Stimulated activated CD8-positive, alpha-beta memory T cell treated with anti-CD3 and anti-CD28 coated beads, Interleukin-15, amount 100 ng/mL, for 1 hour (primary cell): ENCODE results near the gene ADAMTSL1.
A peak's percentile ranks its signal among the peaks of the same experiment; 100 is the strongest.

Source experiments
- DNase-seq: peaks from one replicate; pipeline ENCODE4 v3.0.0-alpha.2; 2020; ENCODE audit warnings: low read depth

Gene ADAMTSL1, protein sequence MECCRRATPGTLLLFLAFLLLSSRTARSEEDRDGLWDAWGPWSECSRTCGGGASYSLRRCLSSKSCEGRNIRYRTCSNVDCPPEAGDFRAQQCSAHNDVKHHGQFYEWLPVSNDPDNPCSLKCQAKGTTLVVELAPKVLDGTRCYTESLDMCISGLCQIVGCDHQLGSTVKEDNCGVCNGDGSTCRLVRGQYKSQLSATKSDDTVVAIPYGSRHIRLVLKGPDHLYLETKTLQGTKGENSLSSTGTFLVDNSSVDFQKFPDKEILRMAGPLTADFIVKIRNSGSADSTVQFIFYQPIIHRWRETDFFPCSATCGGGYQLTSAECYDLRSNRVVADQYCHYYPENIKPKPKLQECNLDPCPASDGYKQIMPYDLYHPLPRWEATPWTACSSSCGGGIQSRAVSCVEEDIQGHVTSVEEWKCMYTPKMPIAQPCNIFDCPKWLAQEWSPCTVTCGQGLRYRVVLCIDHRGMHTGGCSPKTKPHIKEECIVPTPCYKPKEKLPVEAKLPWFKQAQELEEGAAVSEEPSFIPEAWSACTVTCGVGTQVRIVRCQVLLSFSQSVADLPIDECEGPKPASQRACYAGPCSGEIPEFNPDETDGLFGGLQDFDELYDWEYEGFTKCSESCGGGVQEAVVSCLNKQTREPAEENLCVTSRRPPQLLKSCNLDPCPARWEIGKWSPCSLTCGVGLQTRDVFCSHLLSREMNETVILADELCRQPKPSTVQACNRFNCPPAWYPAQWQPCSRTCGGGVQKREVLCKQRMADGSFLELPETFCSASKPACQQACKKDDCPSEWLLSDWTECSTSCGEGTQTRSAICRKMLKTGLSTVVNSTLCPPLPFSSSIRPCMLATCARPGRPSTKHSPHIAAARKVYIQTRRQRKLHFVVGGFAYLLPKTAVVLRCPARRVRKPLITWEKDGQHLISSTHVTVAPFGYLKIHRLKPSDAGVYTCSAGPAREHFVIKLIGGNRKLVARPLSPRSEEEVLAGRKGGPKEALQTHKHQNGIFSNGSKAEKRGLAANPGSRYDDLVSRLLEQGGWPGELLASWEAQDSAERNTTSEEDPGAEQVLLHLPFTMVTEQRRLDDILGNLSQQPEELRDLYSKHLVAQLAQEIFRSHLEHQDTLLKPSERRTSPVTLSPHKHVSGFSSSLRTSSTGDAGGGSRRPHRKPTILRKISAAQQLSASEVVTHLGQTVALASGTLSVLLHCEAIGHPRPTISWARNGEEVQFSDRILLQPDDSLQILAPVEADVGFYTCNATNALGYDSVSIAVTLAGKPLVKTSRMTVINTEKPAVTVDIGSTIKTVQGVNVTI (N-terminal part only)

DNA sequence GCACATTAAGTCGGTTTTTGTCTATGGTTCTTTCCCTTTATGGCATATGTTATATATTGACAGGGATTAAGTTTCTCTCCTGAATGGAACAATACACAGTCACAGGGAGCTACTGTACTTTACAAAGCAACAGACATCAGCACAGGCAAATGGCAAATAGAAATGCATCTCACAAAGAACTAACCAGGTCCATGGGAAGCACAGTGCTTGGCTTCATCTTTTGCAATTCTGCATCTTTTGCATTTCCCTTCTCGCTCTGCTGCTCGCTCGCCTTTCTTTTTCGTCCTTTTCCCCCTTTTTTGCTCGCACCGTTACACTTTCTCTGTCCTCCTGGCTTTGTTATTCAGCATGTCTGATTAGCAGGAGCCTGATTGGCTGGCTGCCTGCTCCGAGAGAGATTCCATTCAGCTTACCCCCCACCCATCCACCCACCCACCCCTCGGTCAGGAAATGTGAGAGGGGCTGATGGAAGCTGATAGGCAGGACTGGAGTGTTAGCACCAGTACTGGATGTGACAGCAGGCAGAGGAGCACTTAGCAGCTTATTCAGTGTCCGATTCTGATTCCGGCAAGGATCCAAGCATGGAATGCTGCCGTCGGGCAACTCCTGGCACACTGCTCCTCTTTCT, at the start of gene ADAMTSL1:
Gene ADAMTSL1 (plus strand): TSS at position 502 of the 628 bp plus-strand sequence. CDS start 80 bp downstream, at position 582.
- no peak for DNase-seq

DNA sequence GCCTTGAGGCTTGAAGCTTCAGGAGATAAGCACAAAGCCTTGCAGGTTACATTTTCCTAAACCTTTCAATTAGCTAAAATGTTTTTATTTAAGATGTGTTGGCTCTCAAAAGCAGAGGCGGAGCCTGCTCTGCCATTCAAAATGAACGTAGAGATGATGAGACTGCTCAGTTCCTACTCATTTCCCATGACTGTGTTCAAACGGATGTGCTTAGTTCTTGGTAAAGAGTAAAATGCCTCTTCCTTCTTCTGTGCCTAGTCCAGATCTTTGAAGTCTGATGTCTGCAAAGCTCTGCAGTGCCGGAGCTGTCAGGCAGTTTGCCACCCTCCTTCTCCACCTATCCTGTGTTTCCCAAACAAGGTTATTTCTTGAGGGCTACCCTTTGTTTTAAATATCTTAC, 46.3 kb upstream of the ADAMTSL1 start:
- no peak for DNase-seq

DNA sequence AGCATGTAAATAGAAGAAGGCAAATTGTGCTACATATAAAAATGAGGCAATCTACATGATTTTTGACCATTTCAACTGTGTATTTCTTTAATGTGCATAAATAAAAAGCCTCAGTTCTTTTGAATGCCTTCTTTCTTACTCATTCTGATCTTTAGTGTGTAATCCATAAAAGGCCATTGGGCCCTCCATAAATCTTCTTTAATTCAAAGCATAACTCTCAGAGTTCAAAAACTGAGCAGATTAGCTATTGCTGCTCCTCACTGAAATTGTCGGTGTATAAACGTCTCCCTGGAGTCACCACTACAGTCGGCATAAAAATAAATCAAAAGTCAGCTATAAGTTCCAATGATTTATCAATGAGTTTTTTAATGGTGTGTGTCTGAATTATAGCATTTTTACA, 45.3 kb upstream of the ADAMTSL1 start:
- no peak for DNase-seq

DNA sequence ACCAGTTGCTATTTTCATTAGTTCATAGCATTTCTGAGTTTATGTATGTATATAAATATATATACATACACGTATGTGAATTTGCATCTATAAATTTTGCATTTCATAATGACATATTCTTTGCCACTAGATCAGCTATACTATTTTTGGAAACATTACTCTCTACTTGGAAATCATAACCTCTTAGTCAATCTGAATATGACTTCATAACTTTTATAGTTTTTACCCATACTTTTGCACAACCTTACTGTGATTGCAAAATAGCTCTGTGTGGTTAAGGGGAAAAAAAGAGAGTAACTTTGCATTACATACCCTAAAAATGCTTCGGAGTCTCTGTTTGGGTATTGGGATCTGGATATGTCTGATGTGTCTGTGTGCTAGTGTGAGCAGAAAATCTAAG, 44.9 kb upstream of the ADAMTSL1 start:
- no peak for DNase-seq

DNA sequence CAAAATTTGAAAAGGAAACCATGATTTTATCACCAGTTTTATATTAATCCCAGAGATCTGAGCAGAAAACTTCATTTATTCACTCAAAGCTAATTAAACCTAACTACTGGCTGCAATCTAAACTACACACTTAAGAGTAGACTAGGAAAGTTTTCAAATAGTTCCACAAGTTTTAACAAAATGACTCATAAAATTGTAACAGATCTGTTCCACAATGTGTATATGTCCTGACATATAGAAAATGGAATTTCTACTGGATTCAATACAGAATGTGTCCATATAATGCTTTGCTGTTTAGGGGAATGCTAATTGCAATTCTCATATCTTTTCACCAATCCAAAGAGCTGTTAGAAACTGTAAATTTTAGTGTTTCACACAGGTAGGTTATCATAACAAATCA, 40.3 kb upstream of the ADAMTSL1 start:
- DNase-seq: no peak

DNA sequence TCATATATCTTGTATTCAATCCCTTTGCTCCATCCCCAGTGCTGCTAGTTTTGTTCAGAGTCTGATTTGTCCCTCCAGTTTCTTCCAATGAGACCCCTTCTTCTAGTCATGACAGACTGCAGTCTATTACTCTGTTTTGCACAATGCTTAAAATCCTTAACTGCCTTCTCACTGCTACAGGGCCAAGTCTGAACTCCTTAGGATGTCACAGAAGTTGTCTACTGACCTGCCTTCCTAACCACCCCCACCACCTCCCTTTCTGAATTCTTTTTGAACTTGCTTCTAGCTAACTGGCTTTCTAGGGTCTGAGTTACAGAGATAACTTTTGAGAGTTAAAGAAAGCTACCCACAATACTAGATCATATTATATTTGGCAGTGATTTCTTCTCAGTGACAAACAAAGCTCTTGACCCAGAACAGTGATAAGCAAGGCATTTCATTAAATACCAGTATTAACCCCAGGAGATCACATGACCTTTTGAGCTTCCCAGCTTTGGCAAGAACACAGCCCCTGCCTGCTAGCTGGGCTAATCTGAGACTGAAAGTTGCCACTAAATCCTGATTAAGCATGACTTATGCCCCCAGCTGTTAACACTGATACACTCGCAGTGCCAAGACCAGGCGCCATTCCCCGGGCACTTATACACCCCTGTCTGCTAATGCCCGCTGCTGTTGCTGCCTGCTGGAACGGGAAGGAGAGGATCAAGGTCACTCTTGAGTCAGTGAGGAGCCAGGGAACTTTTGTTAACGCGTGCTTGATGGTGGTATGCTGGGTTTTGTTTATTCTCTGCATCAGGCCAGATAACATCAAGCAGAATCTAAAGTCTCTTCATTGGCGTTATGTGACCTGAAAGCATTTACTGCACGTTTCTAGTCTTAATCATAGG, 36.4 kb upstream of the ADAMTSL1 start:
- DNase-seq: no peak

DNA sequence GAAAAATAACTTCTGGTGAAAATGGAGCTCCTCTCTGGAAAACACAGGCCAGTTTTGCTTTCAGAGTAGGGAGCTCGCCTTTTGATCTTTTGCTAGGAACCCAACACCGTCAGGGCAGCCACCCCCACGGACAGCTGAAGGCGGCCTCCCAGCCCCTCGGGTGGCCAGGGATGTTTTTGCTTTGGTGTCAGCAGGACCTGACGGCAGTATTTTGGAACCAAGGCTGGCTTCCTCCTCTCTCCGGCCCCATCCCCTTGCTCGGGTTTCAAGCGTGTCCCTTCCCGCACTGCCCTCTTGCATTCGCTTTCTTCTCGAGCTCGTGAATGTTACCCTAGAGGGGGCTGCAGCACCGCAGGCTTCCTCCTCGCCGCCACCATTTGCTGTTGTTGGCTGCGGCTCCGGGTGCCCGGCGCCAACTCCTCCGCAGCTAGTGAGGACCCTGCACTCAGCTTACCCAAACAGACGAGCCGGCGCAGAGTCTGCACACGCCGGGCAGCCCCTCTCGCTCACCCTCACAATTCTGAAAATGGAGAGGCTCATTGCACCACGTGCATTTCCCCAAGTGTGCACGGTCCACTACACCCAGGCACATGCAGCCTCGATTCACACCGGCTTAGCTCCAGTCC, 35.5 kb upstream of the ADAMTSL1 start:
- DNase-seq: no peak

DNA sequence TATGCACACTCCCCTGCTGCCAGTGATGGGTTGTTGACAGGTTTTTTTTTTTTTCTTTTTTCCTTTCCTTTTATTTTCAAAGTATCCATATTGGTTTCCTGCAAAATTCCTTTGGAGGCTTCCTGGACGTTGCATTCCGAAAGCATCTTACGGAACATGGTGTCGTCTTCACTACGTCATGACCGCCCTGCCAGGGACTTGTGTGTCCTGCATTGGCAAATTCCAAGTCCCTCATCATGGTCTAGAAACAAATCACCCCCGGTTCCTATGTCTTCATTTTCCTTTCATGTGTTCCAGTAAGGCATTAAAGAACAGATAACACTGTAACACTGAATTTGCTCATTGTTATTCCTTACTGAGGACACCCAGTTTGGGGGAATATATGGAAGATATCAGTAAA, 35.0 kb upstream of the ADAMTSL1 start:
- no peak for DNase-seq

DNA sequence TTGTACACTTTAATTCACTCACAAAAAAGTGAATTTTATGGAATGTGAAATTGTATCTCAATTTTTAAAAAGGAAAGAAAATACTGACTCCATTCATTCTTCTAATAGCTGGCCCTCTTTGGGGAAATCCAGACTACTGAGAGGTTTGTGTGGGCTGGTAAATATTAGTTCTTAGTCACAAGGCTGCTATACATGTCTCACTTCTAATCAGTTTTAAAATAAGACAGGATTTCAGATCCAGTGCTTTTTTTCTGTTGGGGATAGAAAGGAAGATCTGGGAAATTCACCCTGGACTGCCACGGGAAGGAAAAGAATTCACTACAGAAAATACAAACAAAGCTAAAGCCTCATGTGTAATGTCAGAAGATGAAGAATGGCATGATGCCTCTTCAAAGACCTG, 32.7 kb upstream of the ADAMTSL1 start:
- DNase-seq: no peak

DNA sequence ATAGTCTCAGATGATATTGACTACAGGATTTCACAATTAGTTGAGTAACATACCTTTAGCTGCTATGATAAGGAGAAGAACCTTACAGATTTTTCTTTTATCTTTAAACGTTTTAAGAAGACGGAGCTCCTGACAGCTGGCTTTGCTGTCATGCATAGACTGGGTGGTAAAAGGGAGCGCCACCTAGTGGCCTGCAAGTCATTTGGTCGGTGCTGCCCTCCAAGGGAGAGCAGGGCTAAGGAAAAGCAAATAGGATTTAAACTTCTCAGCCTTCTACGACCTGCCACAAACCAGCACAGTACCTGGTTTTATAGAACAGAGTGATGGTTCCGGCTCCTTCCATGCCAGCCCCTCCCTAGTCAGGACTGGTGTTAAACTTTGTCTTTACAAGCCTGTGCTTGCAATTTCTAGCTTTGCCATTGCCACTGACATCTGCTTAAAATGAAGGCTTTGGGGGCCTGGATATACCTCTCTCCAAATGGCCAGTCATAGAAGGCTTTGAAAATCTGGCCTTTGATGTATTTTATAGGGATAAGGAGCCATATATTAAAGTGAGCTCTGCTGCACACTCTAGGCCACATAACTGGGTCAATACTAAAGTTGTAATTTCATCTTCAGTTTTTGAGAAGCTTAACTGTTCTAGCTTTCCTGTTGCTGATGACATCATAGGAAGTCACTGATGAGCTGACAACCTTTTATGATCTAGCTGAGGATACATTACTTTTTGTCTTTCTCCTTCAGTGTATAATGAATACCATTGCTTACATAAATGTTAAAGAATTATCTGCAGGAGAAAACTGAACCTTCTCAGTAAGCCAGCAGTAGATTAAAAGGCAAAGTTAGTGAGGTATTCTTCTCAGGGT, 31.1 kb upstream of the ADAMTSL1 start:
- peak; percentile 8 for DNase-seq

DNA sequence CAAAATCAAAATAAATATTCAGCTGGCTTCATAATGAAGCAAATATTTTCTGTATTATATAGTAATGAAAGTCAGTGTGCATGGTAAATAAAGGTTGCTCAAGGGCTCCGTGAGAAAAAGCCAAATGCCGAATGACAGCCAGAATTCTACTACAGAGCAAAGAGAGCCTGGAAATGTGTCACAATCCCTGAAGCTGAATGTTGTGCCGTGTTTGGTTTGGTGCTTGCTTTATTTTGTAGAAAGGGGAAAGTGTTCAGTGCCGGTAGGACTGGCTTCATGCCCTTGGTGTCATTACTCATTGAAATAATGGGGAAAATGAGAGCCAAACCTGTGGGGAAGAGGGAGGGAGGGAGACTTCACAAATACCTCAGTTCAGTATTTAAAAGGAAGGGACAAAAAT, 26.8 kb upstream of the ADAMTSL1 start:
- no peak for DNase-seq

DNA sequence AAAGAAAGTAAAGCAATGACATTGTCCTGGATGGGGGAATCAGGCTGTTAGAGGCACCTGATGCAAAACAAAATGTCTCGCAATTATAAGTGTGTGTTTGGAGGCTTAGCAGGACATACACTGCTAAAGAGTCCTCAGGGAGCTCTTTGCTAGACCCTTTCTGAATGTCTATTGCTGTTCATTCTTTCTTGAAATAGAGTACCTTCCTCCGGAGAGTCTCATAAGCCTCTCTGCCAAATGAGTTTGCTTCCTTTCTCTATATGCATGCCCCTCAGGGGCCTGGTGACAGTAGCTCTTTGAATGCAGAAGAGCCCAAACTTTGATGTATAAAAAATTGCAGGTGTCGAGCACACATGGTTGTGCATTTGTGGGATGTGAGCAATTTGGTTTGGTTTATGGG, 26.4 kb upstream of the ADAMTSL1 start:
- DNase-seq: no peak

DNA sequence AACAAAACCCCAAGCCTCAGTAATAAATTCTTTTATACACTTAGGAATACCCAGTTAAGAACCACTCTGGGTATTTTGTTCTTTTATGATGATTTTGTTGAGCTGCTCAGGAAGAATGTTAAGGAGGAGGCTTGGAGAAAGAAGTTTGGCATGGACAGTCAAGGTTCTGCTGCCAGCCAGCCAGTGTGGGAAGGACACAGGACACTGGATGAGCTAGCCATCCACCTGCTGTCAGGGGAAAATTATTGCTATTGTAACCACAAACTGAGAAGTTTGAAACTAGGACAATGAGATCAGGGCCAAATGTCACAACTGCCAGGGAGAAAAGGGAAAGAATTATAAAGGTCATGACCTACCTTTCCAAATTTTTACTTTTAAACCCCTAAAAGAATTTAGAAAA, 25.9 kb upstream of the ADAMTSL1 start:
- DNase-seq: no peak

DNA sequence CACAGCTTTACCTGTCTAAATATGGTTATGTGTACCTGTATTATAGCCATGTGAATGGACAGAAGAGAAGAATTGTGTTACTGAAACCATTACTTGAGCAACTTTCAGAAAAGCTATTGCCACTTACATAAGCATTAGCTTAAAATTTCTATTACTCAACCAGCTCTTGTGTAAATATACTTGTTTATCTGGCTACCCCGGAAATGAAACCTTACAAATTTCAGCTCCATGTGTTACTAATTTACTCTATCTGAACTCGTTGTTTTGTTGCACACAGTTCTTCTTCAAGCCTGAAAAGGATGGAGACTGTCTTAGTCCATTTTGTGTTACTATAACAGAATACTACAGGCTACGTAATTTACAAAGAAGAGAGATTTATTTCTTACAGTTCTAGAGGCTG, 22.5 kb upstream of the ADAMTSL1 start:
- DNase-seq: no peak

DNA sequence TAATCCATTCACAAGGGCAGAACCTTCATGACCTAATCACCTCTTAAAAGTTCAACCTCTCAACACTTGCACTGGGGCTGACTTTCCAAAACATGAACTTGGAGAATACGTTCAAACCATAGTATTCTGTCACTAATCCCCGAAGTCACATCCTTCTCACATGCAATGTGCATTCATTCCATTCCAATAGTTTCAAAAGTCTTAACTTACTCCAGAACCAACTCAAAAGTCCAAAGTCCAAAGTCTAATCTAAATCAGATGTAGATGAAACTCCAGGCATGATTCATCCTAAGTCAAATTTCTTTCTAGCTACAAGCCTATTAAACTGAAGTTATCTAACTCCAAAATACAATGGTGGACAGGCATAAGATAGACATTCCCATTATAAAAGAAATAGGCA, 21.7 kb upstream of the ADAMTSL1 start:
- DNase-seq: no peak

DNA sequence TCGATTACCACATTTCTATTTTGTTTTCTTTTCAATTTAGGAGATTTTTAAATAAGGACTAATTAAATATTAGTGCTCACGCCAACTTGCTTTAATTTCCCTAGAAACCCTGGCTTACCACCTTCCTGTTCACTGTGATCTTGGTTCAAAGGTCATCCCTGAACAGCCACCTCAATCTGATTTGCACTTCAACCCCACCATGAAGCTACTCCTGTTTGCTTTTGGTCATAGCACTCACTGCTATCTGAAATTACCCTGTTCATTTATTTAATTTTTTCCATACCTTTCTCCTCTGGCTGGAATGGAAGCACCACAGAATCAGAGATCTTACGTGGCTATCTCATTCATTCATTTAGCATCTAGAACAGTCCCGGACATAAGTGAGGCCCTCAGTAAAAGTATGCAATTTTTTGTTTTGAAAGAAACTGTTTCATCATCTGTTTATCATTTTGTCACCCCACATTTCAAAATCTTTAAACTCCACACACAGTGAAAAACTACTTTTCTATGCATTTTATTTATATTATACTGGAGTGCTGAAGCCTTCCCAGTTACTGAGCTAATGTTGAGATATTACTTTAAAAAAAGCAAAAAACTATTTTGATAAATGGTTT, 17.2 kb upstream of the ADAMTSL1 start:
- no peak for DNase-seq

DNA sequence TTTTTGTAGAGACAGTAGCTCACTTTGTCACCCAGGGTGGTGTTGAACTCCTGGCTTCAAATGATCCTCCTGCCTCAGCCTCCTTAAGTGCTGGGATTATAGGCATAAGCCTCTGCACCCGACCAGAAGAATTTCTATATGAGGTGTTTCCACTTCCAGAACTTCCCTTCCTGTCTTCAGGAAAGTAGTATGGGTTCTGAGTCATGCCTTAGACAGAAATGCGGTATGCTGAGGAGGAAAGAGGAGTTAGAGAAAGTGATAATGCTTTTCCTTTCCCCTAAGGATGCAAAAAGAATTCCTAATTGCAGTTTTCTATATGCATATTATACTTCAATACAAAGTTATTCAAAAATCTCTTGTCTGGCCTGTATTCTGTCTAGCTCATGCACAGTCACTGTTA, 16.4 kb upstream of the ADAMTSL1 start:
- DNase-seq: no peak

DNA sequence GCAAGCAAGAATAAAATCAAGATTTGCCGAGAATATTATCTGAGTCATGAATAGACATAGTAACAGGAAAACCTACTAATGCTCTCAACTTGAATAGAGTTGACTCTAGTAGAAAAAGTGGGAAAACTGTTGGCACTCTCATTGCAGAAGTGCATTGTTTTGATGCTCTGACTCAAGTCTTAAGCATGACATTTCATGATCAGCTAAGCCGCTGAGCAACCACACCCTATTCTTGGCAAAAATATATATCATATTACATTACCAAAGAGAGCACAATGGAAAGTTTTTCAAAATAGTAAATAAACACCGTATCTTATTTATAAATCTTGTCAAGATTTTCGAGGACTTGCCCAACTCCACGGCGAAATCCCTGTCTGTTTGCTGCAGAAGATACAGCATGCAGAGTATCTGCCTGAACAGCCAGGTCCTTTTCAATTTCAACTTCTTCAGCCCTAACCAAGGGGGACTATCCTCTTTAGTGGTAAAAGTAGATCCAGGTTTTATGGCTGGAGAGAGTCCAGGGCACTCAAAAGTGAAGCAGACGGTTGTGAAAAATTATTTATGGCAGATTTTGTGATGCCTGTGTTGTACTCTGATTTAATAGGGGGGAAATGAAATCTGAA, 13.9 kb upstream of the ADAMTSL1 start:
- no peak for DNase-seq
